HG03565 (cell line): Measurements from ENCODE around the gene SERP1.

ENCODE experiments used
- ATAC-seq: cut with Tn5 transposase; IDR thresholded peaks from one replicate; pipeline ENCODE4 v1.9.1; 2021; ENCODE audit warnings: mild to moderate bottlenecking, moderate library complexity; ENCODE audit not compliant: unreplicated experiment

The SERP1 gene

DNA sequence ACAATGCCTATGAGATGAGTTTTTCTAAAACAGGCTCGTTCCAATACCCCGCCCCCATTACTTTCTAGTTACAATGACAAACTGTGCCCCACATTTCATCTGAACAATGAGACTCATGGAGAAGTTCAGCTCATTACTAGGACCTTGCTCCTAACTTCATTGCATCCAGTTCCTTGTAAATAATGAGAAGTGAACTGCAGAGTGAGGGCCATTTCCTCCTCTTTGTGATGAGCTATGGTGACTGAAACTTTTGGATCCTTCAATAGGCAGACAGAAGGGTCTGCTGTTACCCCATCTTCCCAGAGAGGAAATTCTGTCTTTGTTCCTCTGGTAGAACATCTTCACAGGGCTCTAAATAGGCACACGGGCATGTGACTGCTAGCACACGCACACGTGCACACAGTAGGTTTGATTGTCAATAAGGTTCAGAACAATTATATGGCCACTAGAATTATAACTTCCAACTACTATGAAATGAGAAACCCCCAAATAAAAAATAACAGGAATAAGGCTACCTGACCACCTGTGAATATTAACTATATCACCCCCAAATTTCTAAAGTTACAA lies 51.8 kb downstream of the SERP1 start:
- no peak for ATAC-seq
